Adrenal gland (tissue), 12 donors: Measurements from ENCODE around the gene HNRNPLL. TPM values are rescaled to one million over a fixed set of nuclear protein-coding genes. Genes with fewer than 3 reads are reported as not detected.
"Not testable (repeated sequence)": the region's sequence is repeated elsewhere in the genome, so short reads cannot be mapped to it uniquely, and the experiment has no call there.

Experiments
- DNase-seq, 7 donors: peaks; one replicate each; pipeline ENCODE4 v3.0.0-alpha.2; 2019 to 2020
- H3K27ac ChIP-seq, 5 donors: fragments of 200-600 bp; sonication (generic) in 4 of 5; 1 replicate in 3 of 5; 2 replicates in 2 of 5; pipeline versions ENCODE4 v1.5.1 to v1.8.0; 2016 to 2020; ENCODE audit warnings: mild to moderate bottlenecking in 1 of 5
- H3K27me3 ChIP-seq: fragments of 200-600 bp; 2 replicates; pipeline ENCODE4 v1.8.0; 2021
- H3K36me3 ChIP-seq, 2 donors: fragments of 200-600 bp; replicated peaks in 1 of 2; 1 replicate in 1 of 2; 2 replicates in 1 of 2; pipeline versions ENCODE4 v1.5.1 to v1.8.0; 2018 to 2022
- H3K4me1 ChIP-seq, 2 donors: fragments of 200-600 bp; replicated peaks in 1 of 2; 1 replicate in 1 of 2; 2 replicates in 1 of 2; pipeline versions ENCODE4 v1.5.1 to v1.8.0; 2018 to 2021
- H3K4me3 ChIP-seq, 4 donors: fragments of 200-600 bp; sonication (generic) in 3 of 4; one replicate each; pipeline ENCODE4 v1.5.1; 2016 to 2018
- H3K9me3 ChIP-seq, 3 donors: fragments of 200-600 bp; sonication (generic) in 1 of 3; replicated peaks in 1 of 3; 1 replicate in 2 of 3; 2 replicates in 1 of 3; pipeline versions ENCODE4 v1.5.1 to v1.8.0; 2016 to 2021
- POLR2A ChIP-seq, 2 donors: fragments of 450-650 bp; IDR thresholded peaks; one replicate each; pipeline ENCODE4 v1.6.1; 2017; ENCODE audit warnings: antibody characterized with exemption in 2 of 2, mild to moderate bottlenecking in 2 of 2, moderate library complexity in 1 of 2
- WGBS, 4 donors: extraction: QIAGEN DNeasy Blood & Tissue Kit in 2 of 4; methylation state at CpG; one replicate each; pipeline versions ENCODE4 v1.1.5 to v1.1.7; 2013 to 2017; 5-methylcytosine and 5-hydroxymethylcytosine counted together
- intact Hi-C, 2 donors: fragments of 100-400 bp; cut with DNase I; formaldehyde crosslinking; loops; one replicate each; pipeline versions ENCODE4 v1.14.1 to v1.15.0; 2022 to 2023
- polyA plus RNA-seq, 3 donors: library from polyadenylated mRNA; stranded (reverse); fragments of 200-250 nt in 2 of 3; fragments of 350-450 nt in 1 of 3; fragmentation: Illumina TruSeq in 1 of 3; extraction: RNeasy Lipid Tissue Mini Kit (QIAGEN cat#74804) in 1 of 3; gene quantifications; one replicate each; pipeline ENCODE4 v1.2.3, GENCODE V29; 2013 to 2014
- total RNA-seq, 9 donors: library from RNA; depleted of rRNA in 4 of 9; stranded (reverse); fragments of >200 nt in 4 of 9; fragments of 120-200 nt in 1 of 9; fragmentation: NEBNext Ultra II Directional in 1 of 9; extraction: Animal tissue kit (Norgen Biotek cat#: 25700) in 1 of 9; gene quantifications; one replicate each; pipeline versions ENCODE4 v1.1.0 to v1.2.4, GENCODE V29; 2013 to 2023
- TF ChIP-seq, protein P1 (sequence below), 6 experiments: fragments of 450-650 bp in 4 of 6; fragments of 200-600 bp in 2 of 6; sonication (generic) in 1 of 6; IDR thresholded peaks; 1 replicate in 5 of 6; 2 replicates in 1 of 6; pipeline versions ENCODE4 v1.5.1 to v1.8.0; 2016 to 2021; ENCODE audit warnings: antibody characterized with exemption in 6 of 6, mild to moderate bottlenecking in 2 of 6, moderate library complexity in 1 of 6
- donor health status: healthy with polysubstance abuse.
- donor health status: Bipolar disorder and iron deficiency.
- donor health status: DM: yes; HTN: yes; CAD: no.
- donor health status: DM: no; HTN: no; CAD: no.
- donor health status: DM: no; HTN: no; CAD: no.
- donor health status: DM: yes; HTN: yes; CAD: no.

HNRNPLL gene
- total and polyA plus RNA-seq, 12 donors = 19.5 to 75.2 (median 49.4) TPM

DNA sequence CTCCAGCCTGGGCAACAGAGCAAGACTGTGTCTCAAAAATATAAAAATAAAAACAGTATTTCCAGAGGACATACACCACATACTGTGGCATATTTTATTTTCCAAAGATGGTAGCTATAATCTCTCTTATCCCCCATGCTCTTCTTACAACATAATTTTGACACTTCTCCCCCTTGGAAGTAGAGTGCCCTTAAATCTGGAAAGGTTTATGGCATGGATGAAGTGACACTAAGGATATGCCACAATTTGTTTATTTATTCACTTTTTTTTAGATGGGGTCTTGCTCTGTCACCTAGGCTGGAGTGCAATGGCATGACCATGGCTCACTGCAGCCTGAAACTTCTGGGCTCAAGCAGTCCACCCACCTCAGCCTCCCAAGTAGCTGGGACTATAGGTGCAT lies 56.7 kb downstream of the HNRNPLL start:
- intact Hi-C loops = no loop called here
- H3K4me1 ChIP-seq = peaks cover 9 to 15% of the 10 kb centered on the region in 2 donors
- no peaks in the 10 kb centered on the region for H3K9me3 ChIP-seq
- no peaks in the 10 kb centered on the region for H3K36me3 ChIP-seq
- DNase-seq = no peak
- no peak overlapping the region for H3K27ac ChIP-seq
- no peak for TF ChIP-seq POLR2A (IDR thresholded peaks at IDR 0.05)
- H3K27me3 ChIP-seq = no peaks in the 10 kb centered on the region
- no peak overlapping the region for H3K4me3 ChIP-seq

GRCh38 chr2:38542248-38542631 lies 60.5 kb downstream of the HNRNPLL start:
- intact Hi-C loops, H3K9me3 ChIP-seq: not testable (repeated sequence)
- 57 to 68% (median 64%) methylated on average over 4 of the region's 4 CpGs for WGBS, 4 donors

GRCh38 chr2:38540580-38541286 lies 62.0 kb downstream of the HNRNPLL start:
- no peak overlapping the region for H3K4me3 ChIP-seq
- intact Hi-C loops = no loop called here
- H3K9me3 ChIP-seq = no peaks in the 10 kb centered on the region
- no peaks in the 10 kb centered on the region for H3K36me3 ChIP-seq
- H3K27ac ChIP-seq = no peak overlapping the region
- peak in 1 of 7 donors; percentile 25 for DNase-seq
- H3K27me3 ChIP-seq = no peaks in the 10 kb centered on the region
- peaks cover 9 to 15% of the 10 kb centered on the region in 2 donors for H3K4me1 ChIP-seq
- 68 to 78% (median 74%) methylated on average over 5 of the region's 5 CpGs for WGBS, 4 donors
- TF ChIP-seq, protein P1, sequence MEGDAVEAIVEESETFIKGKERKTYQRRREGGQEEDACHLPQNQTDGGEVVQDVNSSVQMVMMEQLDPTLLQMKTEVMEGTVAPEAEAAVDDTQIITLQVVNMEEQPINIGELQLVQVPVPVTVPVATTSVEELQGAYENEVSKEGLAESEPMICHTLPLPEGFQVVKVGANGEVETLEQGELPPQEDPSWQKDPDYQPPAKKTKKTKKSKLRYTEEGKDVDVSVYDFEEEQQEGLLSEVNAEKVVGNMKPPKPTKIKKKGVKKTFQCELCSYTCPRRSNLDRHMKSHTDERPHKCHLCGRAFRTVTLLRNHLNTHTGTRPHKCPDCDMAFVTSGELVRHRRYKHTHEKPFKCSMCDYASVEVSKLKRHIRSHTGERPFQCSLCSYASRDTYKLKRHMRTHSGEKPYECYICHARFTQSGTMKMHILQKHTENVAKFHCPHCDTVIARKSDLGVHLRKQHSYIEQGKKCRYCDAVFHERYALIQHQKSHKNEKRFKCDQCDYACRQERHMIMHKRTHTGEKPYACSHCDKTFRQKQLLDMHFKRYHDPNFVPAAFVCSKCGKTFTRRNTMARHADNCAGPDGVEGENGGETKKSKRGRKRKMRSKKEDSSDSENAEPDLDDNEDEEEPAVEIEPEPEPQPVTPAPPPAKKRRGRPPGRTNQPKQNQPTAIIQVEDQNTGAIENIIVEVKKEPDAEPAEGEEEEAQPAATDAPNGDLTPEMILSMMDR (IDR thresholded peaks at IDR 0.05) = no peak
- no peak for TF ChIP-seq POLR2A (IDR thresholded peaks at IDR 0.05)

More at GRCh38 chr2:38542248-38542631, 60.5 kb downstream of the HNRNPLL start:
- H3K27ac ChIP-seq = peak overlapping the region in 4 of 5 donors; percentile 3 to 79 (median 48)
- DNase-seq, H3K36me3 ChIP-seq, H3K4me3 ChIP-seq, H3K27me3 ChIP-seq: not testable (repeated sequence)
- H3K4me1 ChIP-seq = peaks cover 9 to 15% of the 10 kb centered on the region in 2 donors

GRCh38 chr2:38539086-38539485 lies 63.6 kb downstream of the HNRNPLL start:
- DNase-seq = no peak
- H3K27ac ChIP-seq = no peak overlapping the region
- H3K36me3 ChIP-seq = no peaks in the 10 kb centered on the region
- no peak overlapping the region for H3K4me3 ChIP-seq
- no peaks in the 10 kb centered on the region for H3K27me3 ChIP-seq
- TF ChIP-seq POLR2A (IDR thresholded peaks at IDR 0.05) = no peak
- TF ChIP-seq, protein P1 (IDR thresholded peaks at IDR 0.05) = no peak
- H3K9me3 ChIP-seq = no peaks in the 10 kb centered on the region
- WGBS, 4 donors = 79 to 89% (median 88%) methylated on average over 5 of the region's 5 CpGs
- intact Hi-C loops = loop anchor here in 1 of 2 donors (10.0 kb wide), 1 partner anchor 196 kb away; no protein-coding TSS in a partner anchor
- H3K4me1 ChIP-seq = peaks cover 9 to 15% of the 10 kb centered on the region in 2 donors

GRCh38 chr2:38537937-38538525 lies 64.7 kb downstream of the HNRNPLL start:
- peaks cover 9% of the 10 kb centered on the region in 2 donors for H3K4me1 ChIP-seq
- no peak for TF ChIP-seq POLR2A (IDR thresholded peaks at IDR 0.05)
- TF ChIP-seq, protein P1 (IDR thresholded peaks at IDR 0.05) = no peak

GRCh38 chr2:38537296-38537695 lies 65.4 kb downstream of the HNRNPLL start:
- H3K4me1 ChIP-seq, H3K9me3 ChIP-seq: not testable (repeated sequence)

More at GRCh38 chr2:38537937-38538525, 64.7 kb downstream of the HNRNPLL start:
- H3K4me3 ChIP-seq = no peak overlapping the region
- DNase-seq = no peak
- intact Hi-C loops = loop anchor here in 1 of 2 donors (10.0 kb wide), 1 partner anchor 197 kb away; no protein-coding TSS in a partner anchor
- no peak overlapping the region for H3K27ac ChIP-seq
- 50 to 66% (median 58%) methylated on average over 3 of the region's 3 CpGs for WGBS, 4 donors
- no peaks in the 10 kb centered on the region for H3K9me3 ChIP-seq
- no peaks in the 10 kb centered on the region for H3K36me3 ChIP-seq
- H3K27me3 ChIP-seq = no peaks in the 10 kb centered on the region

More at GRCh38 chr2:38537296-38537695, 65.4 kb downstream of the HNRNPLL start:
- not testable (repeated sequence) for H3K27ac ChIP-seq, H3K36me3 ChIP-seq, DNase-seq, H3K4me3 ChIP-seq, H3K27me3 ChIP-seq
- intact Hi-C loops = loop anchor here in 1 of 2 donors (10.0 kb wide), 1 partner anchor 198 kb away; no protein-coding TSS in a partner anchor
- WGBS, 4 donors = 88 to 94% (median 90%) methylated on average over 13 of the region's 13 CpGs
